K562 (cell line): ENCODE data around the gene DNAH1. TPM values are rescaled to one million over a fixed set of nuclear protein-coding genes. Genes with fewer than 3 reads are reported as not detected.

Source experiments
- FOXJ2 ChIP-seq: fragments of 200-800 bp; sonication (Bioruptor generic); IDR thresholded peaks from 2 replicates; pipeline ENCODE4 v1.6.1; 2016; ENCODE audit warnings: missing genetic modification characterization, missing compliant biosample characterization
- MLLT1 ChIP-seq, 2 experiments: fragments of 450-650 bp; IDR thresholded peaks; 2 replicates each; pipeline ENCODE4 v1.6.1; 2016
- NR2C1 ChIP-seq, 2 experiments: fragments of 450-650 bp; IDR thresholded peaks; 2 replicates each; pipeline ENCODE4 v1.6.1; 2017; ENCODE audit warnings: mild to moderate bottlenecking in 2 of 2, antibody characterized with exemption in 1 of 2, inconsistent platforms in 1 of 2, missing compliant biosample characterization in 1 of 2, missing genetic modification characterization in 1 of 2
- POLR2A ChIP-seq: fragments of 450-650 bp; conservative IDR thresholded peaks from 2 replicates; pipeline ENCODE4 v1.6.1; 2016
- POU5F1 ChIP-seq: fragments of 150-350 bp; IDR thresholded peaks from 2 replicates; pipeline ENCODE4 v1.6.1; 2014; ENCODE audit warnings: borderline replicate concordance, low read length, low read depth, mild to moderate bottlenecking; ENCODE audit not compliant: partially characterized antibody
- SMARCE1 ChIP-seq: fragments of 450-650 bp; IDR thresholded peaks from 2 replicates; pipeline ENCODE4 v1.7.1; 2016; ENCODE audit warnings: mild to moderate bottlenecking
- polyA plus RNA-seq, 8 experiments: library from polyadenylated mRNA; depleted of rRNA in 4 of 8; stranded (reverse) in 5 of 8; unstranded in 3 of 8; fragments of >200 nt; fragmentation: Nextera tagmentation in 2 of 8; fragmentation: Illumina TruSeq in 1 of 8; extraction: Ambion mirVana in 2 of 8; extraction: Trizol in 1 of 8; gene quantifications; 2 replicates each; pipeline versions ENCODE4 v1.2.1 to v1.2.3, GENCODE V29; 2011 to 2014; ENCODE audit warnings: inconsistent platforms in 1 of 8, missing spikeins in 1 of 8
- total RNA-seq, 7 experiments: library from RNA; depleted of rRNA in 6 of 7; stranded (reverse); fragments of >200 nt in 6 of 7; fragmentation: Illumina TruSeq in 2 of 7; extraction: Trizol in 2 of 7; gene quantifications; 2 replicates each; pipeline versions ENCODE4 v1.2.1 to v1.2.3, GENCODE V29; 2011 to 2021; ENCODE audit warnings: low replicate concordance in 1 of 7
- TF ChIP-seq, protein P1 (sequence below): sonication (generic); formaldehyde crosslinking; IDR thresholded peaks from 2 replicates; pipeline ENCODE4 v1.8.0; 2022; ENCODE audit warnings: missing genetic modification reagents, mild to moderate bottlenecking, borderline replicate concordance
- TF ChIP-seq, protein P2 (sequence below), 2 experiments: fragments of 450-650 bp; conservative IDR thresholded peaks; 2 replicates each; pipeline ENCODE4 v1.6.1; 2017; ENCODE audit warnings: mild to moderate bottlenecking in 2 of 2, moderate library complexity in 2 of 2

DNAH1 gene
- total and polyA plus RNA-seq, 9 of the 15 experiments (the other 6 are each of a cell fraction or from before 2014, with no cell fraction given): 0.04 to 0.84 (median 0.50) TPM

- TF ChIP-seq POU5F1: no peak
- TF ChIP-seq, protein P1, sequence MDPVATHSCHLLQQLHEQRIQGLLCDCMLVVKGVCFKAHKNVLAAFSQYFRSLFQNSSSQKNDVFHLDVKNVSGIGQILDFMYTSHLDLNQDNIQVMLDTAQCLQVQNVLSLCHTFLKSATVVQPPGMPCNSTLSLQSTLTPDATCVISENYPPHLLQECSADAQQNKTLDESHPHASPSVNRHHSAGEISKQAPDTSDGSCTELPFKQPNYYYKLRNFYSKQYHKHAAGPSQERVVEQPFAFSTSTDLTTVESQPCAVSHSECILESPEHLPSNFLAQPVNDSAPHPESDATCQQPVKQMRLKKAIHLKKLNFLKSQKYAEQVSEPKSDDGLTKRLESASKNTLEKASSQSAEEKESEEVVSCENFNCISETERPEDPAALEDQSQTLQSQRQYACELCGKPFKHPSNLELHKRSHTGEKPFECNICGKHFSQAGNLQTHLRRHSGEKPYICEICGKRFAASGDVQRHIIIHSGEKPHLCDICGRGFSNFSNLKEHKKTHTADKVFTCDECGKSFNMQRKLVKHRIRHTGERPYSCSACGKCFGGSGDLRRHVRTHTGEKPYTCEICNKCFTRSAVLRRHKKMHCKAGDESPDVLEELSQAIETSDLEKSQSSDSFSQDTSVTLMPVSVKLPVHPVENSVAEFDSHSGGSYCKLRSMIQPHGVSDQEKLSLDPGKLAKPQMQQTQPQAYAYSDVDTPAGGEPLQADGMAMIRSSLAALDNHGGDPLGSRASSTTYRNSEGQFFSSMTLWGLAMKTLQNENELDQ: no peak
- 0 out of 2 replicates have a peak, but pooled peaks have one; percentile 44 for TF ChIP-seq FOXJ2
- TF ChIP-seq NR2C1 (IDR thresholded peaks at IDR 0.05): no peak
- TF ChIP-seq NR2C1 (tag; IDR thresholded peaks at IDR 0.05): no peak
- no peak for TF ChIP-seq SMARCE1
- peak in 1 of 2 experiments; percentile 43; a peak in 1 of 4 replicates for TF ChIP-seq MLLT1 (IDR thresholded peaks at IDR 0.05)
- TF ChIP-seq, protein P2, sequence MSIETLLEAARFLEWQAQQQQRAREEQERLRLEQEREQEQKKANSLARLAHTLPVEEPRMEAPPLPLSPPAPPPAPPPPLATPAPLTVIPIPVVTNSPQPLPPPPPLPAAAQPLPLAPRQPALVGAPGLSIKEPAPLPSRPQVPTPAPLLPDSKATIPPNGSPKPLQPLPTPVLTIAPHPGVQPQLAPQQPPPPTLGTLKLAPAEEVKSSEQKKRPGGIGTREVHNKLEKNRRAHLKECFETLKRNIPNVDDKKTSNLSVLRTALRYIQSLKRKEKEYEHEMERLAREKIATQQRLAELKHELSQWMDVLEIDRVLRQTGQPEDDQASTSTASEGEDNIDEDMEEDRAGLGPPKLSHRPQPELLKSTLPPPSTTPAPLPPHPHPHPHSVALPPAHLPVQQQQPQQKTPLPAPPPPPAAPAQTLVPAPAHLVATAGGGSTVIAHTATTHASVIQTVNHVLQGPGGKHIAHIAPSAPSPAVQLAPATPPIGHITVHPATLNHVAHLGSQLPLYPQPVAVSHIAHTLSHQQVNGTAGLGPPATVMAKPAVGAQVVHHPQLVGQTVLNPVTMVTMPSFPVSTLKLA (conservative IDR thresholded peaks at IDR 0.05): peak; percentile 74 to 81
- TF ChIP-seq POLR2A: no peak
These were observed 23.5 kb downstream of the DNAH1 start (continued) for GRCh38 chr3:52339612-52340011.
